HG02973 (cell line): ENCODE measurements around the gene PTK7.
"Not testable (repeated sequence)": the region's sequence is repeated elsewhere in the genome, so short reads cannot be mapped to it uniquely, and the experiment has no call there.

ENCODE experiments used
- ATAC-seq: cut with Tn5 transposase; IDR thresholded peaks from one replicate; pipeline ENCODE4 v1.9.1; 2021; ENCODE audit warnings: moderate library complexity; ENCODE audit not compliant: unreplicated experiment

PTK7 gene

GRCh38 chr6:43113431-43114260 lies 37.5 kb downstream of the PTK7 start:
- no peak for ATAC-seq

- ATAC-seq = no peak
Measured at GRCh38 chr6:43115365-43115764, 39.3 kb downstream of the PTK7 start.

GRCh38 chr6:43117466-43117865 lies 41.4 kb downstream of the PTK7 start:
- not testable (repeated sequence) for ATAC-seq

GRCh38 chr6:43119482-43119881 lies 43.4 kb downstream of the PTK7 start:
- no peak for ATAC-seq

GRCh38 chr6:43120101-43120763 lies 44.1 kb downstream of the PTK7 start:
- ATAC-seq = no peak

- ATAC-seq = no peak
Measured at GRCh38 chr6:43120944-43121913, 45.1 kb downstream of the PTK7 start.

- no peak for ATAC-seq
Measured at GRCh38 chr6:43122146-43122545, 46.0 kb downstream of the PTK7 start.

- ATAC-seq = no peak
Measured at GRCh38 chr6:43123461-43124314, 47.6 kb downstream of the PTK7 start.

- ATAC-seq = no peak
Measured at GRCh38 chr6:43124481-43124880, 48.4 kb downstream of the PTK7 start.

GRCh38 chr6:43125119-43125518 lies 49.0 kb downstream of the PTK7 start:
- no peak for ATAC-seq

GRCh38 chr6:43125555-43125954 lies 49.4 kb downstream of the PTK7 start:
- no peak for ATAC-seq

- ATAC-seq = no peak
Measured at GRCh38 chr6:43127180-43127579, 51.1 kb downstream of the PTK7 start.

GRCh38 chr6:43127877-43128276 lies 51.8 kb downstream of the PTK7 start:
- ATAC-seq = no peak

- ATAC-seq = no peak
Measured at GRCh38 chr6:43128926-43129325, 52.8 kb downstream of the PTK7 start.

GRCh38 chr6:43129434-43130194 lies 53.5 kb downstream of the PTK7 start:
- no peak for ATAC-seq

GRCh38 chr6:43130429-43130828 lies 54.3 kb downstream of the PTK7 start:
- ATAC-seq = no peak

- not testable (repeated sequence) for ATAC-seq
Measured at GRCh38 chr6:43131379-43131778, 55.3 kb downstream of the PTK7 start.

- no peak for ATAC-seq
Measured at GRCh38 chr6:43138267-43138666, 62.2 kb downstream of the PTK7 start.

GRCh38 chr6:43139973-43140372 lies 63.9 kb downstream of the PTK7 start:
- ATAC-seq = not testable (repeated sequence)

GRCh38 chr6:43141644-43142043 lies 65.5 kb downstream of the PTK7 start:
- ATAC-seq = no peak
